ENCODE measurements around the gene RHD.
A peak's percentile ranks its signal among the peaks of the same experiment; 100 is the strongest.
"Not testable (repeated sequence)": the region's sequence is repeated elsewhere in the genome, so short reads cannot be mapped to it uniquely, and the experiment has no call there.

RHD gene

DNA sequence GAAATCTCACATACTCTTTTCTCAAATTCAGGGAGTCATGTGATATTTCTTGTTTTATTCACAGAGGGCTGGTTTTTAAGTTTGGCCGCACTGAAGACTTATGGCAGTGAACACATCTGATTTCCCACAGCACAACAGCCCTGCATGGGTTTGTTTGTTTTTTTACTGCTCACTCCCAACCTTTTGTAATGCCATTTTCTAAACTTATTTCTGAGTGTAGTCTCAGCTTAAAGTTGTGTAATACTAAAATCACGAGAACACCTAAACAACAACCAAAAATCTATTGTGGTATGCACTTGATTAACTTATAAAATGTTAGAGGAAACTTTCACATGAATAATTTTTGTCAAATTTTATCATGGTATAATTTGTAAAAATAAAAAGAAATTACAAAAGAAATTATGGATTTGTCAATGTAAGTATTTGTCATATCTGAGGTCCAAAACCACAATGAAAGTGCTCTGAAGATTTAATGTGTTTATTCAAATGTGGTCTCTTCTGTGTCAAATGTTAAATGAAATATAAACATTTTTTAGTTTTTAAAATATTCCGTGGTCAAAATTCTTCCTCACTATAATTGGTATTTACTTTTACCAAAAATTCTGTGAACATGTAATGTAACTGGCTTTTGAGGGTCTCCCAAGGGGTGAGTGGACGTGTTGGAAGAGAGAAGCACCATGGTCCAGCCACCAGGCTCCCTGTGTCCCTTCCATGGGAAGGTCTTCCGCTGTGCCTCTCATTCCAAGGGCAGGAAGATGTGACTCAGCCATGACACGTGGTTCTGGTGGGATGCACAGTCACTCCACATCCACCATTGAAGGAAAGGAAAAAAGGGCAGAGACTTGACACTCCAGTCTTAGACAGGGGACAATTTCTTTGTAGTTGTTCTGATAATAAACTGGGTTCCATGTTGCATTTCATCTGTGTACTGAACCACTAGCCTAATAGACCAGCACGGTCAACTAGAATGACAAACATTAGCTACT is 88.6 kb downstream of the RHD start:
- Histone ChIP-seq H3K4me3 (ENCODE audit: extremely low read depth, insufficient read depth, low read length, poor library complexity, severe bottlenecking) (no peak overlapping the region), H3K9me3 (ENCODE audit: control insufficient read depth, low read length) (no peaks in the 10 kb centered on the region), H3K36me3 (ENCODE audit: control insufficient read depth, insufficient read depth, low read length) (peaks cover 51% of the 10 kb centered on the region), H3K4me1 (ENCODE audit: control insufficient read depth, insufficient read depth, low read length, poor library complexity, severe bottlenecking) (peaks cover 6% of the 10 kb centered on the region), H3K27ac (ENCODE audit: low read depth, low read length, severe bottlenecking) (peak overlapping the region; percentile 2)
- 82 to 88% methylated on average over 1 to 5 of the region's 7 CpGs for WGBS, 2 experiments (ENCODE audit: insufficient coverage in 2 of 2)

DNA sequence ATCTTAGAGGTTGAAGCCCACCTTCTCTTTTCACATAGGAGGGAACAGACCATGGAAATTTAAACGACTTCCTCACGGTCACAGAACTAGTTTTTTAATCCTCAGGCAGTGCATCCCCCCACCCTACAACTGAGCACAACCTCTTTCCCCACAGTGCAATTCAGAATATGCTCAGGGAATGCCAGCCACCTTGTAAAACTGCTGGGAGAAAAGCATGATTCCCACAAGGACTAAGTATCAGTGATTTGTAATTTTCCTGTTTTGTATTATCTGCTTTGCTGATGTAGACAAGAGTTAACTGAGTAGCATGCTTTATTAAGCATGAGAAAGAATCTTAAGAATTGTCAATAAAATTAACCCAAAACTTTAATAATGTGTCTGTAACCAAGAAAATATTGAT is 89.6 kb downstream of the RHD start:
- WGBS, 2 experiments (ENCODE audit: insufficient coverage in 2 of 2), result 84 to 88% methylated on average over 2 of the region's 2 CpGs
- no peaks in the 10 kb centered on the region for H3K9me3 ChIP-seq (ENCODE audit: control insufficient read depth, low read length)
- H3K4me1 ChIP-seq (ENCODE audit: control insufficient read depth, insufficient read depth, low read length, poor library complexity, severe bottlenecking), result peaks cover 6% of the 10 kb centered on the region
- H3K4me3 ChIP-seq (ENCODE audit: extremely low read depth, insufficient read depth, low read length, poor library complexity, severe bottlenecking), result no peak overlapping the region
- peaks cover 40% of the 10 kb centered on the region for H3K36me3 ChIP-seq (ENCODE audit: control insufficient read depth, insufficient read depth, low read length)
- peak overlapping the region; percentile 2 for H3K27ac ChIP-seq (ENCODE audit: low read depth, low read length, severe bottlenecking)

DNA sequence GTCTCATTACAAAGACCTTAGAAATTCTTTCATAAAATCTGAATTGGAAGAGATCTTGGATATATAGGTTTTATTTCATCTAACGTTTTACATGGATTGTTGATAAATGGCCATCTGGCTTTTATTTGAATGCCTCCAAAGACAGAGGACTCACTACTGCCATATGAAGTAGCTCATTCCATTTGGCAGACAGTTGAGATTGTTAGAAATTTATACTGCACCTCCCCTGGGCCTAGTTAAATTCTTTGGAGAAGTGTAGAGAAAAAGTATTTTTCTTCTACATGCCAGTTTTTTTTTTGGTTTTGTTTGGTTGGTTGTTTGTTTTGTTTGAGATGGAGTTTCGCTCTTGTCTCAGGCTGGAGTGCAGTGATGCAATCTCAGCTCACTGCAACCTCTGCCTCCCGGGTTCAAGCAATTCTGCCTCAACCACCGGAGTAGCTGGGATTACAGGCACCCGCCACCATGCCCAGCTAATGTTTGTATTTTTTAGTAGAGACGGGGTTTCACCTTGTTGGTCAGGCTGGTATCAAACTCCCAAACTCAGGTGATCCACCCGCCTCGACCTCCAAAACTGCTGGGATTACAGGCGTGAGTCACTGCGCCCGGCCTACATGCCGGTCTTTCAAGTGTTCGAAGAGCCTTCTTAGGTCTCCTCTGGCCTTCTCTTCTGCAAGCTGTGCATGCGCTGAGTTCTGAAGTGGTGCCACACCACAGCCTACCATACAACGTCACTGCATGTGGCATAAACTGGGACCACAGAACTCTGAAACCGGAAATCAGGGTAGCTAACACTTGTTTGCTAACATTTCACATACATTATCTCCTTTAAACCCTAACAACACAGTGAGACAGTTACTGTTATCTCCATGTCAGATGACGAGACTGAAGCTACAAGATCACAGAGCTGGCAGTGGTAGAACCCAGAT is 90.6 kb downstream of the RHD start:
- WGBS, 2 experiments (ENCODE audit: insufficient coverage in 2 of 2), result no CpG with 5 or more reads among the region's 17 CpGs
- not testable (repeated sequence) for H3K4me1 ChIP-seq (ENCODE audit: control insufficient read depth, insufficient read depth, low read length, poor library complexity, severe bottlenecking); H3K4me3 ChIP-seq (ENCODE audit: extremely low read depth, insufficient read depth, low read length, poor library complexity, severe bottlenecking); H3K27ac ChIP-seq (ENCODE audit: low read depth, low read length, severe bottlenecking); H3K9me3 ChIP-seq (ENCODE audit: control insufficient read depth, low read length)
- H3K36me3 ChIP-seq (ENCODE audit: control insufficient read depth, insufficient read depth, low read length), result peaks cover 36% of the 10 kb centered on the region

DNA sequence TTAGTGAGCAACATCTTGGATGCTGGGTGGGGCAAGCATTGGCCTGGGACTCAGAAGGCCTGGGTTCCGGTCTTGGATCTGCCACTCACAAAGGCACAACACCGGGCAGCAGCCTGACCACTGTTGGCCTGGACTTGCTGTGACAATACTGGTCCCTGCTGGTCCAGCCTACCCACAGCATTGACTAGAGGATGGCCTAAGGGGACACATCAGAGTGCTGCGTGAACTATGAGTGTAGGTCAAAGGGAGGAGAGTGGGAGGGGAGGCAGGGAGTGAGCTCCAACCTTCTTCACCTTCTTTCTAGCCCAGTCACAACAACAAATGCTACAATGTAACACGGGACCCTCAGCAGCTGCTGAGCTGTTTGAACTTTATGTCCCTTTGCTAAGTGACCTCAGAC is 96.9 kb downstream of the RHD start:
- WGBS, 2 experiments (ENCODE audit: insufficient coverage in 2 of 2), result 93 to 100% methylated on average over 3 of the region's 4 CpGs
- Histone ChIP-seq H3K4me3 (ENCODE audit: extremely low read depth, insufficient read depth, low read length, poor library complexity, severe bottlenecking) (no peak overlapping the region), H3K4me1 (ENCODE audit: control insufficient read depth, insufficient read depth, low read length, poor library complexity, severe bottlenecking) (no peaks in the 10 kb centered on the region), H3K9me3 (ENCODE audit: control insufficient read depth, low read length) (no peaks in the 10 kb centered on the region), H3K36me3 (ENCODE audit: control insufficient read depth, insufficient read depth, low read length) (no peaks in the 10 kb centered on the region), H3K27ac (ENCODE audit: low read depth, low read length, severe bottlenecking) (no peak overlapping the region)

DNA sequence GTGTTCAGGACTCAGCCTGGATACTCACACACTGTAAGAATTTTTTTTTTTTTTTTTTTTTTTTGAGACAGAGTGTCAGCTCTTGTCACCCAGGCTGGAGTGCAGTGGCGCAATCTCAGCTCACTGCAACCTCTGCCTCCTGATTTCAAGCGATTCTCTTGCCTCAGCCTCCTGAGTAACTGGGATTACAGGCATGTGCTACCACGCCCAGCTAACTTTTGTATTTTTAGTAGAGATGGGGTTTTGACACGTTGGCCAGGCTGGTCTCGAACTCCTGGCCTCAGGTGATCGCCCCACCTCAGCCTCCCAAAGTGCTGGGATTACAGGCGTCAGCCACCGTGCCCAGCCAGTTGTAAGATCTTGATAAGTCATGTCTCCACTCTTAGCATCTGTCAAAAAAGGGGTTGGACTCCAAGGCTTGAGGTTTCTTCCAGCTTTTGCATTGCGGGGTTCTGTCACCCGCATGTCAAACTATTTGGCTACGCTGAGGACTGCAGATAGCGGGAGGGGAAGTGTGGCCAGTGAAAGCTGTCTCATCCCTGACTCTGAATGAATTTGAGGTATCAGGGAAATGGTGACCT is 97.5 kb downstream of the RHD start:
- 94 to 98% methylated on average over 7 to 8 of the region's 12 CpGs for WGBS, 2 experiments (ENCODE audit: insufficient coverage in 2 of 2)
- not testable (repeated sequence) for H3K9me3 ChIP-seq (ENCODE audit: control insufficient read depth, low read length); H3K27ac ChIP-seq (ENCODE audit: low read depth, low read length, severe bottlenecking); H3K36me3 ChIP-seq (ENCODE audit: control insufficient read depth, insufficient read depth, low read length); H3K4me1 ChIP-seq (ENCODE audit: control insufficient read depth, insufficient read depth, low read length, poor library complexity, severe bottlenecking); H3K4me3 ChIP-seq (ENCODE audit: extremely low read depth, insufficient read depth, low read length, poor library complexity, severe bottlenecking)

DNA sequence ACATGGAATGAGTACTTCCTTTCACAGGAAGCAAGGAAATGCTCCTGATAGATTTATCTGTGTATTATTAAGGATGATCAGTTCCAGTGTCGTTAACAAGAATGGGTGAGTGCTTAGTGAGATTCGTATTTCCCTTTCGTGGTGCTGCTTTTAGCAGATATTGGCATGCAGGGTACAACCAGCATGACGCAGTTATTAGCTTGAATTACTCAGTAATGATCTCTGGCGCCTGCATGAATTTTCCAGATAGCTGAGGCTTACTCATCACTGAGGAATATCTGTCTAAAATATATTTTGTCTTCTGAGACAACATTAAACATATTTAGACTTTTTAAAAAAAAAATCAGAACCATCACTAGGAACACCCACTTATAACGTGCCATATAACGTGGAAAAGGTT is 99.4 kb downstream of the RHD start:
- not testable (repeated sequence) for H3K9me3 ChIP-seq (ENCODE audit: control insufficient read depth, low read length); H3K4me1 ChIP-seq (ENCODE audit: control insufficient read depth, insufficient read depth, low read length, poor library complexity, severe bottlenecking); H3K4me3 ChIP-seq (ENCODE audit: extremely low read depth, insufficient read depth, low read length, poor library complexity, severe bottlenecking); H3K36me3 ChIP-seq (ENCODE audit: control insufficient read depth, insufficient read depth, low read length); H3K27ac ChIP-seq (ENCODE audit: low read depth, low read length, severe bottlenecking)
- WGBS, 2 experiments (ENCODE audit: insufficient coverage in 2 of 2), result 87 to 96% methylated on average over 4 to 5 of the region's 7 CpGs

DNA sequence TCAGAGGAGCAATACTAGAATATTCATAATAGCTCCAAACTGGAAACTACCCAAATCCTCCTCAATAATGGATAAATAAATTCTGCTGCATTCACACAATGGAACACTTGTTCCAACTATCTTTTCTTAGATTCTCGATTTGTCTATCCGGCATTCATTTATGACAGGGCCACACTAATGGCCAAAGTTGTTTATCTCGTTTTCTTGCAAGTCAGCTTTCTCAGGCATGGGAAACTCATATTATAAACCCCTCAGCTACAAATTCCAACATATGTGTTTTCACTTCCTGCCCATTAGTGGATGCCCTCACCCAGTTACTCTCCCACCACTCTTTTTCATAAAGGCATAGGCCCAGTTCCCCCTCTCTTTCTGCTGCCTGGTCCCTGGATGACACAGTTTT is 106.1 kb downstream of the RHD start:
- H3K9me3 ChIP-seq (ENCODE audit: control insufficient read depth, low read length); H3K4me1 ChIP-seq (ENCODE audit: control insufficient read depth, insufficient read depth, low read length, poor library complexity, severe bottlenecking); H3K4me3 ChIP-seq (ENCODE audit: extremely low read depth, insufficient read depth, low read length, poor library complexity, severe bottlenecking); H3K36me3 ChIP-seq (ENCODE audit: control insufficient read depth, insufficient read depth, low read length); H3K27ac ChIP-seq (ENCODE audit: low read depth, low read length, severe bottlenecking): not testable (repeated sequence)
- 89 to 95% methylated on average over 3 of the region's 3 CpGs for WGBS, 2 experiments (ENCODE audit: insufficient coverage in 2 of 2)
